ENCODE results near the gene KRTAP9-8. TPM values are rescaled to one million over a fixed set of nuclear protein-coding genes. Genes with fewer than 3 reads are reported as not detected.

KRTAP9-8 gene
- total and polyA plus RNA-seq, 2 donors (not counting 1 experiment from before 2014, with no cell fraction given), result not detected

DNA sequence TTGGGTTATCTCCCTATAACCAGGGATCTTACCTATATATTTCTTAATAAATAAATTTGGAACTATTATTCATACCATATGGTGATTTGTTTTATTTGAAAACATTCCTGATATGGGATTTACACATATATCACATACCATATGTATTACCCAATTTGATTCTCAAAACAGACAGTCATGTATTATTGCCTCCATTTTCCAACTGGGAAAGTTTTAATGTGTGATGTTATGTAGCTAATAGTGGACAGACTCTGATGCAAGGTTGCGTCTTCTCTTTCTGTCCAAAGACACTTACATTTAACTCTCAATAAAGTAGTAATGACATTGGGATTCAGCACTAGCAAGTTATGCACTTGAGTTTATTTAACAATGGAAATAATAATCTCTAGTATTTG is 18.5 kb downstream of the KRTAP9-8 start:
- no peak for TF ChIP-seq EZH2 (IDR thresholded peaks at IDR 0.05; ENCODE audit: low read length, missing control alignments)
- TF ChIP-seq, protein P1, sequence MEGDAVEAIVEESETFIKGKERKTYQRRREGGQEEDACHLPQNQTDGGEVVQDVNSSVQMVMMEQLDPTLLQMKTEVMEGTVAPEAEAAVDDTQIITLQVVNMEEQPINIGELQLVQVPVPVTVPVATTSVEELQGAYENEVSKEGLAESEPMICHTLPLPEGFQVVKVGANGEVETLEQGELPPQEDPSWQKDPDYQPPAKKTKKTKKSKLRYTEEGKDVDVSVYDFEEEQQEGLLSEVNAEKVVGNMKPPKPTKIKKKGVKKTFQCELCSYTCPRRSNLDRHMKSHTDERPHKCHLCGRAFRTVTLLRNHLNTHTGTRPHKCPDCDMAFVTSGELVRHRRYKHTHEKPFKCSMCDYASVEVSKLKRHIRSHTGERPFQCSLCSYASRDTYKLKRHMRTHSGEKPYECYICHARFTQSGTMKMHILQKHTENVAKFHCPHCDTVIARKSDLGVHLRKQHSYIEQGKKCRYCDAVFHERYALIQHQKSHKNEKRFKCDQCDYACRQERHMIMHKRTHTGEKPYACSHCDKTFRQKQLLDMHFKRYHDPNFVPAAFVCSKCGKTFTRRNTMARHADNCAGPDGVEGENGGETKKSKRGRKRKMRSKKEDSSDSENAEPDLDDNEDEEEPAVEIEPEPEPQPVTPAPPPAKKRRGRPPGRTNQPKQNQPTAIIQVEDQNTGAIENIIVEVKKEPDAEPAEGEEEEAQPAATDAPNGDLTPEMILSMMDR (conservative IDR thresholded peaks at IDR 0.05 in 1 of 2, IDR thresholded peaks at IDR 0.05 in 1 of 2; ENCODE audit: low read depth in 1 of 2, low read length in 2 of 2), result no peak

DNA sequence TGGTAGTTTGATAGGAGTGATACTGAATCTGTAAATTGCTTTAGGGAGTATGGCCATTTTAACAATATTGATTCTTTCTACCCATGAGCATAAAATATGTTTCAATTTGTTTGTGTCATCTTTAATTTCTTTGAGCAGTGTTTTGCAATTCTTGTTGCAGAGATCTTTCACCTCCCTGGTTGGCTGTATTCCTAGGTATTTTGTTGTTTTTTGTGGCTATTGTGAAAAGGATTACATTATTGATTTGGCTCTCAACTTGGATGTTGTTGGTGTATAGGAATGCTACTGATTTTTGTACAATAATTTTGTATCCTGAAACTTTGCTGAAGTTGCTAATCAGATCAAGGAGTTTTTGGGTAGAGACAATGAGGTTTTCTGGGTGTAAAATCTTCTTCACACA is 20.6 kb downstream of the KRTAP9-8 start:
- Histone ChIP-seq H2AFZ (ENCODE audit: low read length) (no peak overlapping the region), H3K36me3 (ENCODE audit: control insufficient read depth, insufficient read depth, low read length) (no peaks in the 10 kb centered on the region), H3K79me2 (ENCODE audit: control insufficient read depth, insufficient read depth, low read length) (no peaks in the 10 kb centered on the region), H3K4me1 (ENCODE audit: control insufficient read depth, extremely low read depth, insufficient read depth, low read length) (no peaks in the 10 kb centered on the region), H3K27me3 (ENCODE audit: control insufficient read depth, insufficient read depth, low read length) (no peaks in the 10 kb centered on the region), H3K4me3 (replicated peaks in 1 of 4; ENCODE audit: control extremely low read depth in 1 of 4, insufficient read depth in 1 of 4, low read depth in 3 of 4, low read length in 4 of 4) (no peak overlapping the region), H3K9me3 (ENCODE audit: control insufficient read depth, insufficient read depth, low read depth, low read length) (no peaks in the 10 kb centered on the region), H3K27ac (ENCODE audit: insufficient read depth, low read length) (no peak overlapping the region), H3K9ac (ENCODE audit: insufficient read depth, low read length) (no peak overlapping the region), H4K20me1 (ENCODE audit: control insufficient read depth, extremely low read depth, insufficient read depth, low read length) (no peaks in the 10 kb centered on the region), H3K4me2 (ENCODE audit: extremely low read depth, insufficient read depth, low read length) (no peak overlapping the region)
- no peak for DNase-seq (ENCODE audit: low read depth in 2 of 2)
- TF ChIP-seq EZH2 (IDR thresholded peaks at IDR 0.05; ENCODE audit: low read length, missing control alignments), result no peak

More for the DNA sequence above, 18.5 kb downstream of the KRTAP9-8 start:
- no peaks in the 10 kb centered on the region for H3K9me3 ChIP-seq (ENCODE audit: control insufficient read depth, insufficient read depth, low read depth, low read length)
- H2AFZ ChIP-seq (ENCODE audit: low read length), result no peak overlapping the region
- no peaks in the 10 kb centered on the region for H3K4me1 ChIP-seq (ENCODE audit: control insufficient read depth, extremely low read depth, insufficient read depth, low read length)
- no peaks in the 10 kb centered on the region for H3K79me2 ChIP-seq (ENCODE audit: control insufficient read depth, insufficient read depth, low read length)
- no peaks in the 10 kb centered on the region for H4K20me1 ChIP-seq (ENCODE audit: control insufficient read depth, extremely low read depth, insufficient read depth, low read length)
- H3K27ac ChIP-seq (ENCODE audit: insufficient read depth, low read length), result no peak overlapping the region
- DNase-seq (ENCODE audit: low read depth in 2 of 2), result peak in 1 of 2 donors; percentile 11
- no peak overlapping the region for H3K4me2 ChIP-seq (ENCODE audit: extremely low read depth, insufficient read depth, low read length)
- no peaks in the 10 kb centered on the region for H3K27me3 ChIP-seq (ENCODE audit: control insufficient read depth, insufficient read depth, low read length)
- no peaks in the 10 kb centered on the region for H3K36me3 ChIP-seq (ENCODE audit: control insufficient read depth, insufficient read depth, low read length)
- H3K9ac ChIP-seq (ENCODE audit: insufficient read depth, low read length), result no peak overlapping the region
- no peak overlapping the region for H3K4me3 ChIP-seq (replicated peaks in 1 of 4; ENCODE audit: control extremely low read depth in 1 of 4, insufficient read depth in 1 of 4, low read depth in 3 of 4, low read length in 4 of 4)

DNA sequence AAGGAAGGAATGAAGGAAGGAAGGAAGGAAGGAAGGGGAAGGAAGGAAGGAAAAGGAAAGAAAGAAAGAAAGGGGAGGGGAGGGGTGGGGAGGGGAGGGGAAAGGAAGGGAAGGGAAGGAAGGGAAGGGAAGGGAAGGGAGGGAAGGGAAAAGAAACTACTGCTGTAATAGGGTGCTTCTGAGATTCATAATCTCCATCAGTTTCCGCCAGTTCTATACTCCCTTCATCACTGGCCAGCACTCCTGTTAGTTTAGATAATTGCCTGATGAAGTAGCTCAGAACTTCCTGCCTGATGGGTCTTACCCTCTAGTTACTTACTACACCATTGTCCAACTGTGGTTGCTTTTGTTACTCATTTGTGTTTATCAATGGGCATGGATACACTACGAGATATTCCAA is 25.4 kb downstream of the KRTAP9-8 start:
- no peak overlapping the region for H3K27ac ChIP-seq (ENCODE audit: insufficient read depth, low read length)
- no peaks in the 10 kb centered on the region for H4K20me1 ChIP-seq (ENCODE audit: control insufficient read depth, extremely low read depth, insufficient read depth, low read length)
- H3K79me2 ChIP-seq (ENCODE audit: control insufficient read depth, insufficient read depth, low read length), result no peaks in the 10 kb centered on the region
- H3K9ac ChIP-seq (ENCODE audit: insufficient read depth, low read length), result no peak overlapping the region
- H2AFZ ChIP-seq (ENCODE audit: low read length), result no peak overlapping the region
- TF ChIP-seq, protein P1 (conservative IDR thresholded peaks at IDR 0.05 in 1 of 2, IDR thresholded peaks at IDR 0.05 in 1 of 2; ENCODE audit: low read depth in 1 of 2, low read length in 2 of 2), result no peak
- no peak for TF ChIP-seq EZH2 (IDR thresholded peaks at IDR 0.05; ENCODE audit: low read length, missing control alignments)
- peaks cover 3% of the 10 kb centered on the region for H3K27me3 ChIP-seq (ENCODE audit: control insufficient read depth, insufficient read depth, low read length)
- no peaks in the 10 kb centered on the region for H3K9me3 ChIP-seq (ENCODE audit: control insufficient read depth, insufficient read depth, low read depth, low read length)
- no peak overlapping the region for H3K4me2 ChIP-seq (ENCODE audit: extremely low read depth, insufficient read depth, low read length)
- no peaks in the 10 kb centered on the region for H3K36me3 ChIP-seq (ENCODE audit: control insufficient read depth, insufficient read depth, low read length)
- H3K4me1 ChIP-seq (ENCODE audit: control insufficient read depth, extremely low read depth, insufficient read depth, low read length), result no peaks in the 10 kb centered on the region
- H3K4me3 ChIP-seq (replicated peaks in 1 of 4; ENCODE audit: control extremely low read depth in 1 of 4, insufficient read depth in 1 of 4, low read depth in 3 of 4, low read length in 4 of 4), result no peak overlapping the region
- no peak for DNase-seq (ENCODE audit: low read depth in 2 of 2)

Data from fibroblast of lung (primary cell).